Right lobe of liver (tissue), 4 donors: Measurements from ENCODE around the gene RNF113B.

Experiments used
- POLR2A ChIP-seq: fragments of 450-650 bp; IDR thresholded peaks from one replicate; pipeline ENCODE4 v1.6.1; 2017; ENCODE audit warnings: antibody characterized with exemption, mild to moderate bottlenecking
- TF ChIP-seq, protein P1 (sequence below), 4 donors: fragments of 200-600 bp in 3 of 4; fragments of 450-650 bp in 1 of 4; IDR thresholded peaks; one replicate each; pipeline versions ENCODE4 v1.5.1 to v1.8.0; 2016 to 2022; ENCODE audit warnings: antibody characterized with exemption in 4 of 4, mild to moderate bottlenecking in 2 of 4
- donor health status: DM: no; HTN: no; CAD: no.
- donor health status: DM: no; HTN: no; CAD: no.
- donor health status: DM: no; HTN: yes; CAD: no.

DNA sequence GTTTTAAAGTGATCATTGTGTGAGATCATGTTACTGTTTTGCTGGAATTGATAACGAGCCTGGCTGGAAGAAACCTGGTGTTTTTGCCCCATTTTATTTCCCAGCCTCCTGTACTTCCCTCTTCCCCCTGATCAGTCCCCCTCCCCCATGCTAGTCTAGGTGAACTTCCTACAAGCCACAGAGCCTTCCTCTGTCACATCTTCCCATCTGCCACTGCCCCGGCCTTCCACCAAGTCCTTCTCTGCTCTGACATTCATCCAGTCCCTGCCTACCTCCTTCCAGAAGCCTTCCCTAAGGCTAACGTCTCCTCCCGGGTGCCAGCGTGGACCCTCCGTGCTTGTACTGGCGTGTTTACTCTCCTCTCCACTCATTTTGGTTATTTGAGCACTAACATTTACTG is 19.9 kb downstream of the RNF113B start:
- TF ChIP-seq POLR2A: no peak
- TF ChIP-seq, protein P1, sequence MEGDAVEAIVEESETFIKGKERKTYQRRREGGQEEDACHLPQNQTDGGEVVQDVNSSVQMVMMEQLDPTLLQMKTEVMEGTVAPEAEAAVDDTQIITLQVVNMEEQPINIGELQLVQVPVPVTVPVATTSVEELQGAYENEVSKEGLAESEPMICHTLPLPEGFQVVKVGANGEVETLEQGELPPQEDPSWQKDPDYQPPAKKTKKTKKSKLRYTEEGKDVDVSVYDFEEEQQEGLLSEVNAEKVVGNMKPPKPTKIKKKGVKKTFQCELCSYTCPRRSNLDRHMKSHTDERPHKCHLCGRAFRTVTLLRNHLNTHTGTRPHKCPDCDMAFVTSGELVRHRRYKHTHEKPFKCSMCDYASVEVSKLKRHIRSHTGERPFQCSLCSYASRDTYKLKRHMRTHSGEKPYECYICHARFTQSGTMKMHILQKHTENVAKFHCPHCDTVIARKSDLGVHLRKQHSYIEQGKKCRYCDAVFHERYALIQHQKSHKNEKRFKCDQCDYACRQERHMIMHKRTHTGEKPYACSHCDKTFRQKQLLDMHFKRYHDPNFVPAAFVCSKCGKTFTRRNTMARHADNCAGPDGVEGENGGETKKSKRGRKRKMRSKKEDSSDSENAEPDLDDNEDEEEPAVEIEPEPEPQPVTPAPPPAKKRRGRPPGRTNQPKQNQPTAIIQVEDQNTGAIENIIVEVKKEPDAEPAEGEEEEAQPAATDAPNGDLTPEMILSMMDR (IDR thresholded peaks at IDR 0.05): no peak
